HepG2 (cell line): ENCODE measurements around the gene RALBP1. TPM values are rescaled to one million over a fixed set of nuclear protein-coding genes. Genes with fewer than 3 reads are reported as not detected.

Experiments used
- ATAC-seq: fragments of 200-7000 bp; cut with Tn5 transposase; 3 replicates; pipeline ENCODE4 v1.9.1; 2020; ENCODE audit warnings: mild to moderate bottlenecking, moderate library complexity
- BruUV-seq: library from RNA; stranded (reverse); fragments of 400-500 nt; replicated peaks from 2 replicates; lab custom pipeline; 2021; lab: Mats Ljungman, UMichigan
- CTCF ChIA-PET: fragments of 300-600 bp; formaldehyde crosslinking; extraction: SDS; loops from one replicate; lab custom pipeline; 2021; ENCODE audit warnings: low total read pairs, inconsistent platforms, low intra/inter-chr PET ratio; lab: Yijun Ruan, JAX
- POLR2A ChIA-PET: fragments of 350-600 bp; sonication (Branson Sonifier 250); formaldehyde crosslinking; loops from one replicate; lab custom pipeline; 2020; ENCODE audit warnings: antibody characterized with exemption, inconsistent platforms; lab: Yijun Ruan, JAX
- DNase-seq: peaks from one replicate; pipeline ENCODE4 v3.0.0-alpha.2; 2015; ENCODE audit warnings: low spot score
- FAIRE-seq: peaks from 3 replicates; lab custom pipeline; 2011; peaks lifted over from hg19 to GRCh38; lab: Jason Lieb, UNC
- H2AFZ ChIP-seq: one replicate; pipeline ENCODE4 v1.6.1; 2011; ENCODE audit warnings: low read length, inconsistent platforms
- H3K27ac ChIP-seq: fragments of 300-600 bp; 3 replicates; pipeline ENCODE4 v1.8.0; 2011; ENCODE audit warnings: mixed run types, mild to moderate bottlenecking, mixed read lengths, low read length, inconsistent platforms; ENCODE audit not compliant: insufficient read depth; ENCODE audit errors: extremely low read length
- H3K27me3 ChIP-seq, 2 experiments: fragments of 200-600 bp in 1 of 2; 2 replicates in 1 of 2; 3 replicates in 1 of 2; pipeline versions ENCODE4 v1.6.0 to v1.8.0; 2011; ENCODE audit warnings: low read length in 2 of 2, mild to moderate bottlenecking in 2 of 2, moderate library complexity in 2 of 2, inconsistent platforms in 1 of 2; ENCODE audit not compliant: insufficient read depth in 2 of 2, control insufficient read depth in 1 of 2
- H3K36me3 ChIP-seq, 2 experiments: fragments of 200-600 bp in 1 of 2; replicated peaks in 1 of 2; 2 replicates in 1 of 2; 3 replicates in 1 of 2; pipeline versions ENCODE4 v1.5.1 to v1.8.0; 2011; ENCODE audit warnings: low read length in 2 of 2, inconsistent platforms in 1 of 2; ENCODE audit not compliant: insufficient read depth in 2 of 2, control insufficient read depth in 1 of 2
- H3K4me1 ChIP-seq: 2 replicates; pipeline ENCODE4 v1.5.1; 2012; ENCODE audit warnings: low read length, inconsistent platforms; ENCODE audit not compliant: insufficient read depth
- H3K4me2 ChIP-seq: 2 replicates; pipeline ENCODE4 v1.6.0; 2011; ENCODE audit warnings: low read depth, low read length, inconsistent platforms
- H3K4me3 ChIP-seq, 3 experiments: fragments of 200-600 bp in 1 of 3; sonication (generic), shearing (Covaris generic) in 1 of 3; replicated peaks in 1 of 3; 2 replicates each; pipeline ENCODE4 v1.5.1; 2011 to 2016; ENCODE audit warnings: low read length in 3 of 3, inconsistent platforms in 2 of 3, low read depth in 2 of 3, mild to moderate bottlenecking in 2 of 3, control low read depth in 1 of 3, mixed read lengths in 1 of 3; ENCODE audit not compliant: insufficient read depth in 1 of 3
- H3K79me2 ChIP-seq: one replicate; pipeline ENCODE4 v1.6.1; 2011; ENCODE audit warnings: low read length, inconsistent platforms; ENCODE audit not compliant: insufficient read depth
- H3K9ac ChIP-seq: 2 replicates; pipeline ENCODE4 v1.6.0; 2011; ENCODE audit warnings: mild to moderate bottlenecking, low read depth, low read length, inconsistent platforms; ENCODE audit not compliant: insufficient read depth
- H3K9me3 ChIP-seq: 2 replicates; pipeline ENCODE4 v1.5.1; 2012; ENCODE audit warnings: mild to moderate bottlenecking, low read length
- H4K20me1 ChIP-seq: 2 replicates; pipeline ENCODE4 v1.6.0; 2011; ENCODE audit warnings: inconsistent platforms, mild to moderate bottlenecking, low read length, moderate library complexity; ENCODE audit not compliant: insufficient read depth
- ARNT ChIP-seq: fragments of 450-650 bp; IDR thresholded peaks from 2 replicates; pipeline ENCODE4 v1.6.1; 2017
- CBFB ChIP-seq: sonication (generic); formaldehyde crosslinking; IDR thresholded peaks from 2 replicates; pipeline ENCODE4 v1.4.0; 2020; ENCODE audit warnings: missing genetic modification reagents
- CEBPG ChIP-seq: IDR thresholded peaks from 2 replicates; pipeline ENCODE4 v1.6.1; 2016
- FLYWCH1 ChIP-seq: sonication (generic); formaldehyde crosslinking; IDR thresholded peaks from 2 replicates; pipeline ENCODE4 v1.8.1; 2023; ENCODE audit warnings: mild to moderate bottlenecking, missing genetic modification reagents
- FOXP1 ChIP-seq, 2 experiments: fragments of 450-650 bp in 1 of 2; IDR thresholded peaks; 2 replicates each; pipeline ENCODE4 v1.6.1; 2017 to 2018; ENCODE audit warnings: antibody characterized with exemption in 1 of 2
- GATAD1 ChIP-seq: IDR thresholded peaks from 2 replicates; pipeline ENCODE4 v1.6.1; 2016; ENCODE audit warnings: missing genetic modification reagents, missing compliant biosample characterization
- JARID2 ChIP-seq: sonication (generic); formaldehyde crosslinking; IDR thresholded peaks from 2 replicates; pipeline ENCODE4 v1.8.1; 2023; ENCODE audit warnings: missing genetic modification reagents, inconsistent platforms; ENCODE audit not compliant: insufficient replicate concordance
- KLF11 ChIP-seq: IDR thresholded peaks from 2 replicates; pipeline ENCODE4 v1.6.1; 2016; ENCODE audit warnings: missing compliant biosample characterization
- NR2C2 ChIP-seq: sonication (generic); formaldehyde crosslinking; IDR thresholded peaks from 2 replicates; pipeline ENCODE4 v1.4.0; 2020; ENCODE audit warnings: missing genetic modification reagents, mild to moderate bottlenecking, moderate library complexity, borderline replicate concordance
- RARG ChIP-seq: sonication (generic); formaldehyde crosslinking; IDR thresholded peaks from 2 replicates; pipeline ENCODE4 v1.4.0; 2020; ENCODE audit warnings: low read depth, mild to moderate bottlenecking, missing genetic modification reagents
- SMAD1 ChIP-seq: sonication (generic); formaldehyde crosslinking; IDR thresholded peaks from 2 replicates; pipeline ENCODE4 v1.4.0; 2020; ENCODE audit warnings: missing genetic modification reagents, low read depth, mild to moderate bottlenecking, borderline replicate concordance
- SRF ChIP-seq: IDR thresholded peaks from 2 replicates; pipeline ENCODE4 v1.6.1; 2011; ENCODE audit warnings: mild to moderate bottlenecking, low read depth, low read length, moderate library complexity
- SRY ChIP-seq: sonication (generic); formaldehyde crosslinking; IDR thresholded peaks from 2 replicates; pipeline ENCODE4 v1.8.0; 2022; ENCODE audit warnings: mild to moderate bottlenecking, missing genetic modification reagents
- U2AF2 ChIP-seq: fragments of 200-400 bp; formaldehyde crosslinking; IDR thresholded peaks from 2 replicates; pipeline ENCODE4 v1.6.1; 2017; ENCODE audit warnings: low read depth, mild to moderate bottlenecking, low read length
- ZNF33B ChIP-seq: sonication (generic); formaldehyde crosslinking; IDR thresholded peaks from 2 replicates; pipeline ENCODE4 v1.5.1; 2020; ENCODE audit warnings: mild to moderate bottlenecking, missing genetic modification reagents
- ZNF652 ChIP-seq: IDR thresholded peaks from 2 replicates; pipeline ENCODE4 v1.6.1; 2016; ENCODE audit warnings: low read depth, borderline replicate concordance
- ZNF713 ChIP-seq: sonication (generic); formaldehyde crosslinking; IDR thresholded peaks from 2 replicates; pipeline ENCODE4 v1.4.0; 2020; ENCODE audit warnings: mild to moderate bottlenecking, missing genetic modification reagents
- ZNF768 ChIP-seq: sonication (generic); formaldehyde crosslinking; IDR thresholded peaks from 2 replicates; pipeline ENCODE4 v1.4.0; 2020; ENCODE audit warnings: missing genetic modification reagents
- WGBS: methylation state at CpG from one replicate; pipeline ENCODE4 v1.1.6; 2017; ENCODE audit warnings: low lambda C conversion rate; 5-methylcytosine and 5-hydroxymethylcytosine counted together
- in situ Hi-C: cut with HindIII; loops from 2 replicates; pipeline ENCODE4 v1.10.0; 2017; ENCODE audit warnings: low pct_unique_long_range_greater_than_20kb; ENCODE audit not compliant: extremely low pct_ligation_motif_present
- intact Hi-C: fragments of 100-400 bp; cut with micrococcal nuclease; formaldehyde crosslinking; loops from one replicate; pipeline ENCODE4 v1.10.0; 2022; ENCODE audit not compliant: unreplicated experiment
- polyA plus RNA-seq, 8 experiments: library from polyadenylated mRNA; depleted of rRNA in 3 of 8; stranded (reverse) in 7 of 8; unstranded in 1 of 8; fragments of >200 nt; fragmentation: Illumina TruSeq in 4 of 8; extraction: Trizol in 4 of 8; gene quantifications; 2 replicates each; pipeline versions ENCODE4 v1.2.1 to v1.2.3, GENCODE V29; 2011 to 2016; ENCODE audit warnings: low read depth in 4 of 8, missing spikeins in 1 of 8, mixed read lengths in 1 of 8; ENCODE audit not compliant: insufficient read depth in 1 of 8
- total RNA-seq, 5 experiments: library from RNA; depleted of rRNA; stranded (reverse); fragments of >200 nt; fragmentation: Illumina TruSeq; extraction: Trizol; gene quantifications; 2 replicates each; pipeline ENCODE4 v1.2.3, GENCODE V29; 2016; ENCODE audit warnings: low read depth in 1 of 5
- TF ChIP-seq, protein P1 (sequence below): IDR thresholded peaks from 2 replicates; pipeline ENCODE4 v1.6.1; 2016; ENCODE audit warnings: mild to moderate bottlenecking, missing biosample characterization, missing genetic modification reagents
- TF ChIP-seq, protein P2 (sequence below): sonication (generic); formaldehyde crosslinking; IDR thresholded peaks from 2 replicates; pipeline ENCODE4 v1.5.1; 2020; ENCODE audit warnings: mild to moderate bottlenecking, moderate library complexity, missing genetic modification reagents

Gene RALBP1
- total and polyA plus RNA-seq, 2 of the 13 experiments (the other 11 are each of a cell fraction or from before 2014, with no cell fraction given): 24.5 to 33.1 TPM

DNA sequence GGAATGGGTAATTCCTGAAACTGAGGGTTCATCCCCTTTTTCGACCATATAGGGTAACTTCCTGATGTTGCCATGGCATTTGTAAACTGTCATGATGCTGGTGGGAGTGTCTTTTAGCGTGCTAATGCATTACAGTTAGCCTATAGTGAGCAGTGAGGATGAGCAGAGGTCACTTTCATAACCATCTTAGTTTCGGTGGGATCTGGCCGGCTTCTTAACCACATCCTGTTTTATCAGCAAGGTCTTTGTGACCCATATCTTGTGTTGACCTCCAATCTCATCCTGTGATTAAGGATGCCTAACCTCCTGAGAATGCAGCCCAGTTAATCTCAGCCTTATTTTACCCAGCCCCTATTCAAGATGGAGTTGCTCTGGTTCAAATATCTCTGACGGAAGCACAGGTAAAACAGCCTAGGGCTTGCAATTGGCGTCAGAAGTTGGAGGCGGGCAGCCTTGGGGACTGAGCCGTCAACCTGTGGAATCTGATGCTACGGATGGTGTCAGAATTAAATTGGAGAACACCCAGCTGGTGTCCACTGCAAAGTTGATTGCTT lies 19.5 kb downstream of the RALBP1 start:
- H3K79me2 ChIP-seq: peaks cover 43% of the 10 kb centered on the region
- DNase-seq (no peak), FAIRE-seq (no peak), ATAC-seq (no peak)
- no peak overlapping the region for H3K27ac ChIP-seq
- 94% methylated on average over 9 of the region's 9 CpGs for WGBS
- BruUV-seq: no TSS peak
- no peak overlapping the region for H3K4me2 ChIP-seq
- no peaks in the 10 kb centered on the region for H3K27me3 ChIP-seq
- ChIA-PET POLR2A (no interaction called here), CTCF (no interaction called here)
- no peak overlapping the region for H2AFZ ChIP-seq
- intact Hi-C loops: no loop called here
- no peak overlapping the region for H3K9ac ChIP-seq
- H4K20me1 ChIP-seq: no peaks in the 10 kb centered on the region
- no peaks in the 10 kb centered on the region for H3K4me1 ChIP-seq
- in situ Hi-C loops: no loop called here
- TF ChIP-seq ZNF652 (CRISPR knock-in tag): no peak
- TF ChIP-seq, protein P1, sequence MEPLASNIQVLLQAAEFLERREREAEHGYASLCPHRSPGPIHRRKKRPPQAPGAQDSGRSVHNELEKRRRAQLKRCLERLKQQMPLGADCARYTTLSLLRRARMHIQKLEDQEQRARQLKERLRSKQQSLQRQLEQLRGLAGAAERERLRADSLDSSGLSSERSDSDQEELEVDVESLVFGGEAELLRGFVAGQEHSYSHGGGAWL (CRISPR knock-in tag): no peak
- TF ChIP-seq, protein P2, sequence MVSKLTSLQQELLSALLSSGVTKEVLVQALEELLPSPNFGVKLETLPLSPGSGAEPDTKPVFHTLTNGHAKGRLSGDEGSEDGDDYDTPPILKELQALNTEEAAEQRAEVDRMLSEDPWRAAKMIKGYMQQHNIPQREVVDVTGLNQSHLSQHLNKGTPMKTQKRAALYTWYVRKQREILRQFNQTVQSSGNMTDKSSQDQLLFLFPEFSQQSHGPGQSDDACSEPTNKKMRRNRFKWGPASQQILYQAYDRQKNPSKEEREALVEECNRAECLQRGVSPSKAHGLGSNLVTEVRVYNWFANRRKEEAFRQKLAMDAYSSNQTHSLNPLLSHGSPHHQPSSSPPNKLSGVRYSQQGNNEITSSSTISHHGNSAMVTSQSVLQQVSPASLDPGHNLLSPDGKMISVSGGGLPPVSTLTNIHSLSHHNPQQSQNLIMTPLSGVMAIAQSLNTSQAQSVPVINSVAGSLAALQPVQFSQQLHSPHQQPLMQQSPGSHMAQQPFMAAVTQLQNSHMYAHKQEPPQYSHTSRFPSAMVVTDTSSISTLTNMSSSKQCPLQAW (CRISPR knock-in tag): no peak
- peak; percentile 38; the same call in 1 of the 2 replicates for TF ChIP-seq SRF
- H3K9me3 ChIP-seq: no peaks in the 10 kb centered on the region
- H3K36me3 ChIP-seq: no peaks in the 10 kb centered on the region
- no peak overlapping the region for H3K4me3 ChIP-seq

DNA sequence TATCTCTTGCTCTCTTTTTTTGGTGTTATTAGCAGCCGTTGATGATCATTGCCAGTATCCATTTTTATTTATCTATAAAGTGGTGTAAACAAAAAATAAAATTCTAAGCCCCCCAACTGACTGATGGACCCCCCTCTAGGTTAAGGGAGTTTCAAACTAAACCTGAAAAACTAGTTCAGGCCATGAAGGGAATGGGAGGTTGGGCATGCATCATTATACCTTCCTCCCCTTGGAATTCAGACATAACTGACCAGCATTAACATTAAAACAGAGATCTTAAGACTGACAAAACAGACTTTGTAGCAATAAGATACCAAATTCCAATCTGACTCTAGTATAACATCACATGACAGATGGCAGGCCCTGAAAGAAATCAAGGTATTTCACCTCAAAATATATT lies 20.2 kb downstream of the RALBP1 start:
- Histone ChIP-seq H3K36me3 (no peaks in the 10 kb centered on the region), H3K4me1 (no peaks in the 10 kb centered on the region), H3K4me3 (no peak overlapping the region), H3K9ac (no peak overlapping the region), H3K27me3 (no peaks in the 10 kb centered on the region), H4K20me1 (no peaks in the 10 kb centered on the region), H3K9me3 (no peaks in the 10 kb centered on the region), H2AFZ (no peak overlapping the region), H3K27ac (no peak overlapping the region), H3K79me2 (peaks cover 38% of the 10 kb centered on the region), H3K4me2 (no peak overlapping the region)
- no TSS peak for BruUV-seq
- FAIRE-seq (no peak), ATAC-seq (no peak), DNase-seq (no peak)
- intact Hi-C loops: no loop called here
- 80% methylated on average over 1 of the region's 1 CpG for WGBS
- ChIA-PET CTCF (no interaction called here), POLR2A (no interaction called here)
- in situ Hi-C loops: no loop called here
- TF ChIP-seq NR2C2 (CRISPR knock-in tag): no peak
- no peak for TF ChIP-seq ZNF768 (CRISPR knock-in tag)
- TF ChIP-seq ZNF33B (CRISPR knock-in tag): no peak
- no peak for TF ChIP-seq FOXP1 (IDR thresholded peaks at IDR 0.05)
- no peak for TF ChIP-seq FOXP1 (CRISPR knock-in tag; IDR thresholded peaks at IDR 0.05)
- no peak for TF ChIP-seq JARID2
- TF ChIP-seq RARG (CRISPR knock-in tag): no peak
- TF ChIP-seq SMAD1 (CRISPR knock-in tag): no peak
- no peak for TF ChIP-seq GATAD1 (CRISPR knock-in tag)
- TF ChIP-seq SRY: no peak
- TF ChIP-seq ZNF713: no peak
- TF ChIP-seq CBFB: no peak
- TF ChIP-seq U2AF2: no peak
- TF ChIP-seq CEBPG: no peak
- TF ChIP-seq ZNF652 (CRISPR knock-in tag): no peak
- no peak for TF ChIP-seq KLF11 (CRISPR knock-in tag)
- no peak for TF ChIP-seq FLYWCH1
- TF ChIP-seq ARNT: no peak
